ENCODE results near the gene ERGIC1.

Gene ERGIC1

DNA sequence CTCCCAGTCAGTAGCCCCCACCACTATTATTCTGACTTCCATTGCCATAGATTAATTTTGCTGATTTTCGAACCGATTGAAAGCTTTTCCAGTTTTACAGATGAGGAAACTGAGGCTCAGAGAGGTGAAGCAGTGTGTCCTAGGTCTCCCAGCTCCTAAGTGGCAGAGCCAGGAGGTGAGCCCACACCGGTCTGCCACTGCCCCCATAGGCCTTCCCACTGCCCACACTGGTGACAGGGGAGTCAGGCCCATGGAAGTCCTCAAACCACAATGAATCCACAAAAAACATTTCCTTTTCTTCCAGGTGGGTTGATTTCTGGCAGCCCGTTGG, 70.2 kb downstream of the ERGIC1 start:
- DNase-seq: no peak

DNA sequence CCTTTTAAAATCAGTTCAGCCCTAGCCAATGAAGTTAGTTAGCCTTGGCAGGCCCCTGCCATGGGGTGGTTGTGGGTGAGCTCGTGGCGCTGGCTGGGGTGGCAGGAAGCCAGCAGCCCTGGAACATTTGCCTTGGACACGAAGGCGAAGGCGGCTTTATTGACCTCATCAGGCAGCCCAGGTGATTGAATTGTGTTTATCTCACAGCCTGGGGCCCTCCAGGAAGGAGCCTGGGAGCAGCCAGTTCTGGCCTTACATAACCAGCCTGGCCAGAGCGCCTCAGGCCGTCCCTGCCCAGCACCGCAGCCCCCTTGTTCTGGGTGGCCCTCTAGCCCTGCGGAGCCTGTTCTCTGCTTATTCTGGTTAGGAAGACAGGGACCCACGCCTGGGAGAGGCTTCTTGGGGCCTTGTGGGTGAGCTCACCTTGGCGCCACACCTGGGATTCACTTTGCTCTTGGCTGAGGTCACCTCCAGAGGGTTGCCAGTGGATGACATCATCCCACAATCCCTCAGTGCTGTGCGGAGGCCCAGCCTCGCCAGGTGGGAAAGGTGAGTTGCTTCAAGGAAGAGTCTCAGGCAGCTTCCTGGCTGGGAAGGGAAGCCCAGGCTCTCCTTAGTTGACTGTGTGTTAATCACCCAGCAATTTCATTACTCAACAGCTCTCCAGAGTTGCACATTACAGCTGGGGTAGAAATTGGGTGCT, 70.7 kb downstream of the ERGIC1 start:
- DNase-seq: peak; percentile 99

DNA sequence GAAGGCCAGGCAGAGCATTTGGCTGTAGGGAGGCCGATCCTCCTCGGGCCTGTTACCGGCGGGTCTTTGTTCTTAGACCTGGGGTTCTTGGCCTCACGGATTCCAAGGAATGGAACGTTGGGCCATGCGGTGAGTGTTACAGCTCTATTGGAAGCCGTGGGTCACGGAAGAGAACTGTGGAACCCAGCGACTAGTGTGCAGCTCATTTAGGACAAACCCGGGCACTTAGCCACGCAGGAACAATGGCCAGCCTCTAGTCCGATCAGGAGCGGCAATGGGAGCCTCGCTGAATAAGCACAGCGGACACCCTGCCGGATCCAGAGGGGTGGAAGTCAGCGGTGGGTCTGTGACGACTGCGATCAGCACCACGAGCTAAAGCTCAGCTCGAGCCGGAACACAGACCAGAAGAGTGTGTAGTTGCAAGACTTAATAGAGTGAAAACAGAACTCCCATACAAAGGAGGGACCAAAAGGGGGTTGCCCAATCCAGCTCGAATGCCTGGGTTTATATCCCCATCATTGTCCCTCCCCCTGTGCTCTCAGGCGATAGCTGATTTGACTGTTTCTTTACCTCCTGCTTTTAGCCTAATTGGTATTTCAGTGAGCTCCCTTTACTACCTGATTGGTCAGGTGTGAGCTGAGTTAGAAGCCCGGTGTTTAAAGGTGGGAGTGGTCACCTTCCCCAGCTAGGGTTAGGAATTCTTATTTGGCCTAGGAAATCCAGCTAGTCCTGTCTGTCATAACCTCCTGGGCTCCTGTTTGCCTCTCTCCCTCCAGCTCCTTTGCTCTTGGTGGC, 71.5 kb downstream of the ERGIC1 start:
- no peak for DNase-seq

DNA sequence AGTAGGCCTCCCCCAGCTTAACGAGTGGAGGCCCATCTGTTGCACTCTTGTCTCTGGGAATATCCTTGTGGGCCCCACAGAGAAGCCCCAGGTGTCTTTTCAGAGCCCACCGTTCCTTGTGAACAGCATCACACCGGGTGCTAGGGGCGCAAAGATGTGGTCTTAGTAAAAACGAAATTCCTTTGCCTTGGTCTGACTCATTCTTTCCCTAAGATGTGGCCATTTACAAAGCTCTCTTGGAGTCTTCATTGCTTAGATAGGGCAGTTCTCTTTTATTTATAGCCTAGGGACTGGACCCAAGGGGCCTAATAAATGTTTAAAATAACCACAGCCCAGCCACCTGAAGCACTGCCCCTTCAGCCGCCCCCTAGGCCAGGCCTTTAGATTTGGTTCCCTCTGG, 72.4 kb downstream of the ERGIC1 start:
- DNase-seq: no peak

DNA sequence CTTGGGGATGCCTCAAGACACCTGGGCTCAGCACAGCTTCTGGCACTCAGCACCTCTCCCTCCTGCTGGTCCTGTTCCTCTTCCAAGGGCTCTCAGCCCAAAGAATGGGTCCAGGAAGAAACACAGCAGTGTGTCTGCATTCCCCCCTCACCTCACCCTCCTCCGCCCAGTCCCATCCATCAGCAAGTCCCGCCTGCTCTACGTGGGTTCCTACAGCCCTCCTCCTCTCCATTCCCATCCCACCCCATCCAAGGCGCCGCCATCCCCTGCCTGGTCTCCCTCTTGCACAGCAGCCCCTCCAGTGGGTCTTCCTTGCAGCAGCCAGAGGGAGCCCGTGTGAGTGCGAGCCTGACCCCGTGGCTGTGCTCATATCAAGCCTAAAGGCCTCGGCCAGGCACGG, 72.8 kb downstream of the ERGIC1 start:
- no peak for DNase-seq

DNA sequence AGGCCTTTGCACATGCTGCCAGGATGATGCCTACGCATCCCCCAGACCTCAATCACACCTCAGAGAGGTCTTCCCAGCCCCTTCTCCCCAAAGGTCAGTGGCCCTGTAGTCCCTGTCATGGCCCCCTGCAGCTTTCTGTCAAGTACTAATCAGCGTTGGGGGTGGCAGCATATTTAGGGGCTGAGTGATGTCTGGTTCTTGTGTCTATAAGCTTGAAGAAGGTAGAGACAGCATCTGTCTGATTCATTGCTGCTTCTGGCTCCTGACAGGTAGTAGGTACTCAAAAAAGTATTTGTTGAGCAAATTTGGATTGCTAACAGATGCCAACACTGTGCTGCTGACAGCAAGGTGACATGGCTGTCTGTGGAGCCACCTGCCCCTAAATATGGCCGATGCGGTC, 73.6 kb downstream of the ERGIC1 start:
- no peak for DNase-seq

DNA sequence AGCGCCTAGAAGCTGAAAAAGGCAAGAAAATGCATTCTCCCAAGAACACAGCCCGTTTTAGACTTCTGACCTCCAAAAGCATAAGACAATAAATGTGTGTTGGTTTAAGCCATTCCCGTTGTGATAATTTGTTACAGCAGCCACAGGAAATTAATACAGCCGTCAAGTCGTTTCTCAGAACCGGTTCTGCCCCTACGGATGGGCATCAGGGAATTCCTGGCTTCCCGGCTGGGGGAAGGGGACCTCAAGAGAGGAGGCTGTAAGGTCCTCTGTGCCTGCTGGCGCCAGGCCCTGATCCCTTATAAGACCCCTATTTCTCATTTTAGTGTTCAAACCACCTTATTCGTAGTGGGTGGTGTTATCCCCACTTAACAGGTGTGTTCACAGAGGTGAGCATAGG, 74.6 kb downstream of the ERGIC1 start:
- DNase-seq: no peak

DNA sequence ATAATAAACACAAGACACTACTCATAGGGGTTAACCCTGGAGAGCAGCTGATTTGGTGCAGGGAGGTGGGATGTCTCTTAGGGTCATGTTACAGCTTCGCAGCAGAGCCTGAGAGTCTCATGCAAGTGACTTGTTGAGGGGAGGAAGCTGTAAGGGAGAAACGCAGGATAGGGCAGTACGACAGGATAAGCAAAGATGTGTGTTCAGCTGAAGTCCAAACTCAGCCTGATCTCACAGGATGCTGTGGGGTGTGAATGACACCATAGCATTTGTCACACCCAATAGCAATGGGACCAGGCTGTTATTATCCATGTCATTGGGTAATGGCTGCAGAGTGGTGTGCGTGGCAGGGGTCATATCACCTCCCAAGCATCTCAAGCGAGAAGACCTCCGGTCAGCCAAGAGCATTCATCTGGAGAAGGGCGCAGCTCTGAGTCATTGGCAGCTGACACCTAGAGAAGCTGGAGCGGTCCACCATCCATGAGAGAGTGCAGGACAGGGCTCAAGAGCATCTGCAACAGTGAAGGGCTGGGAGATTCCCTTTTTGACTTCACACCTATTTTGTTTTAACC, 76.0 kb downstream of the ERGIC1 start:
- DNase-seq: no peak

DNA sequence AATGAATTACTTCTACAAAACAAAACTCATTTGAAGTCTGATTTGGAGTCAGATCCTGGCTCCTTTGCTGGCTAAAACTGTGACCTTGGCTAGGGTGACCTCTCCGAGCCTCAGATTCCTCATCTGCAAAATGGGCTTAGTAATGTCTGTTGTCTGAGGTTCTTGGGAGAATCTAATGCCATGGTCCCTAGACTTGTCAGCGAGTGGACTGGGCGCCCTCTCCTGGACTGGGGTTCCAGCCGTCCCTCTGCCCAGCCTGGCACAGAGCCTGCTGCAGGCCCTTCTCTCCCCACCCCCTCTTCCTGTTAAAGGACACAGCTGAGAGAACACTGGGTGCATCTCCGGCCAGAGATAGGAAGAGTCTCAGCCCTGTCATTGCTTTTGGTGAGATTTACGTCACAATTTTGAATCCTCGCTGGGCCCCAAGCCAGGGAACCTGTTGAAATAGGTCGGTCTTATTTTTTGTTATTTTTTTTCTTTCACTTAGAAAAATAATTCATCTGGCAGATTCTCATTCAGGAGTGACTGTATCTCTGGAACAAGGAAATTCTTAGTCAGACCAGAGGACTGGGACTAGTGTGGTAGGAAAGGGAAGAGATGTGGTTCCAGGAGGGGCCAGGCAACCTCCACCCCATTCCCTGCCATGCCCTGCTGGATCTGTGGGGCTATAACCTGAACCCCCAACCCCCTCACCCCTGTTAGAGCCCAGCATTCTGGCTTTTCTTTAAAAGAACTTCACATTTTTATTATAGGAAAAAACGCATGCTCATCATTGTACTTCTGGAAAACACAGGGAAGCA, 77.0 kb downstream of the ERGIC1 start:
- DNase-seq: peak; percentile 68

DNA sequence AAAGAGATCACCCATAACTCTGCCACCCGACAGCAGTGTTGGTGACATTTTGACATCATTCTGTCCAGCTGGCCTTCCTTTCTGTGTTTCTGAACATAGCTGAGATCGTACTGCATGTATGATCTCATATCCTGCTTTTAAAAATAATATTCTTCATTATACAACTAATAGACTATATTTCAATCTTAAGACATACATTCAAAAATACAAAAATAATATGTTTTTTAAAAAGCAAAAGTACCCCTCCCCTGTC, 77.5 kb downstream of the ERGIC1 start:
- no peak for DNase-seq

DNA sequence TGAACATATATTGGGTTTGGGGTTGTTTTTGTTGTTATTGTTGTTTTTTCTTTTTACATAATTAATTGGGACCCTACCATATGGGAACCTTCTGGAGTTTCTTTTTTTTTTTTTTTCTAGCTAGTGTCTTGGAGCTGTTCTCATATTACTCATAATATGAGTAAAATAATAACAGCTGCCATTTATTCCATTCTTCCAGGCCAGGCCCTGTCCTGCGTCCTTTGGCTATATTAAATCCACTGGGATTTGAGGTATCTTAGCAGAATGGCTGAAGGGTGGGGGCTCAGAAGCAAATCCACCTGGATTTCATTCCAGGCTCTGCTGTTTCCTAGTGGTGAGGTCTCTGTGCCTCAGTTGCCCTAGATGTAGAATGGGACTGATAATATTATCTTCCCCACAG, 77.9 kb downstream of the ERGIC1 start:
- DNase-seq: no peak

DNA sequence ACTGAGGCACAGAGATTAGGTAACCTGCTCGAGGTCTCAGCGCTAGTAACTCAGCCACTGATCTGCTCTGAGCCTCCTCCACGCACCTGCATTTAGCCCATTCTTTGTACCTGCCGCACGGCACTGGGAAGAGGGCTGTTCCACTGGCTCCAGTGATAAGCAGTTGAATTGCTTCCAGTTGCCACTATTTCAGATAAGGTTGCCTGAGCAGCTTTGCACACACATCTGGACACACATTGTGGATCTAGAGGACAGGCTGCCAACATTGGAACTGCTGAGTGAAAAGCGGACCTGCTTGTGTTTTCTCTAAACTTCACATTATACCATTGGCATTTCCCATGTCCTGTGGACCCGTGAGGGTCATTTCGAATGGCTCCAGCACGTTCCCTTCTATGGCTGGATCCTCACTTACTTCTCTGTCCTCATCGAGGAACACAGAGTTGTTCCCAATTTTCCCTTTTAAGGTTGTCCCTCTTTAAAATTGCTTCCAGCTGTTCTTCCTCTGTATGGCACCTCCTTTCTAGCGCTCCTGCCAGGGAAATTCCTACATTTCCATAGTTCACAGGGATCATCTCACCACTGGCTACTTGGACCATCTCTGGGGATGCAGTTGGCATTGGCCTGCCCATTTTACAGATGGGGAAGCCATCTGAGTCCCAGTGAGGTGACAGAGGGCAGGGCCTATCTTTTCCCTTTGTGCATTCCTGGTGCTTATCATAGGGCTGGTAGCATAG, 79.2 kb downstream of the ERGIC1 start:
- no peak for DNase-seq

DNA sequence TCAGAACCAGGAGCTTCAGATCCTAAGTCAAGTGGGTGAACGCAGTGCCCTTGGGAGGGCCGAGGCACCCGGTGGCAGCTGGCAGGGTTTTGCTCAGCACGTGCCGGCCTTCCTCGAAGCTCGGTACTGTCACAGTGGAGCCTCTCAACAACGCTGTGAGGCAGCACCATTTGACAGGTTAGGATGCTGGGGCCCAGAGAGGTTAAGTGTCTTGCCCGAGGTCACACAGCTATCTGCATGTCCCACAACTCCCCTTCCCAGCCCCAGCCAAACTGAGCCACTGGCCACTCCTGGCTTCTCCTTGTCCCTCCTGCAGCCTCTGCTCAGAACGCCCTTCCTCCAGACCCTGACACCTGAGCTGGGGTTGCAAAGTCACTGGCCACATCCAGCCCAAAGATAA, 81.5 kb downstream of the ERGIC1 start:
- no peak for DNase-seq

DNA sequence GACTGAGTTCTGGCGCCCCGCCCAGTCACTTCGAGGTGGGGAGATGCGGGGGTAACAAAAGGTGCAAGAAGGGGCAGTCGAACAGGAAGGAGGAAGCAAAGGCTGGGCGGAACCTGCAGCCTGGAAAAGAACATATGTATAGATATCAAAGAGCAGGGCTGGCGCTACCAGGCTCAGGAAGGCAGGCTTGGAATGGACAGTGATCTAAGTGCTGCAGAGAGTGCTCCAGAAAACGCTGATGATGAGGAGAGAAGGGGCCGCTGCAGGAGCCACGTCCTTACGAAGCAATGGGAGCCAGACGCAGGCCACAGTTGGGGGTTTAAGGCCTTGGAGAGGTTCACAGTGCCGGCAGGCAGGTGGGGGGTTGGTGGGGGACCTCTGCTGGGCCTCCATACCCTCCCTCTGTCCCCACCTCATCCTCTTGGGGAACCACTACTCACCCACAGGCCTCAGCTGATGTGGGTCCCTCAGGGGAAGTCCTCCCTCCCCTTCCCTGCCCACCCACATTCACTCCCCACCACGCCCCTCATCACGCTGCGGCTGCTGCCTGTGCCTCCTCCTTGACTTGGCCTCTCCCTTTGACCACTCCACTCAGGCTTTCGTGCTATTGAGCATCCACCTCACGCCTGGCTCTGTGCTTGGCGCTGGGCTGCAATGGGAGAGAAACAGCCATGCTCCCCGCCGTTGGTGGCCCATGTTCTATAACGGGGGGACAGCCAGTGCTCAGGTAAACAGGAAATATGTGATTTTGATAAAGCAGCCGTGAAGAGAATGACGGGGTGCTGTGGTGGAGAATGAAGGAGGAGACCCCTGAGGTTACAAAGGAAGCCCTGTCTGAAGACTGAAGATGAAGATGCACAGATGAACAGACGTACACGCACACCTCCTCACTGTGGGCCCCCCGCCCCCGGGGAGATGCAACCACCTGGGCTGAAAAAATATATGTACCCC, 84.6 kb downstream of the ERGIC1 start:
- DNase-seq: no peak

DNA sequence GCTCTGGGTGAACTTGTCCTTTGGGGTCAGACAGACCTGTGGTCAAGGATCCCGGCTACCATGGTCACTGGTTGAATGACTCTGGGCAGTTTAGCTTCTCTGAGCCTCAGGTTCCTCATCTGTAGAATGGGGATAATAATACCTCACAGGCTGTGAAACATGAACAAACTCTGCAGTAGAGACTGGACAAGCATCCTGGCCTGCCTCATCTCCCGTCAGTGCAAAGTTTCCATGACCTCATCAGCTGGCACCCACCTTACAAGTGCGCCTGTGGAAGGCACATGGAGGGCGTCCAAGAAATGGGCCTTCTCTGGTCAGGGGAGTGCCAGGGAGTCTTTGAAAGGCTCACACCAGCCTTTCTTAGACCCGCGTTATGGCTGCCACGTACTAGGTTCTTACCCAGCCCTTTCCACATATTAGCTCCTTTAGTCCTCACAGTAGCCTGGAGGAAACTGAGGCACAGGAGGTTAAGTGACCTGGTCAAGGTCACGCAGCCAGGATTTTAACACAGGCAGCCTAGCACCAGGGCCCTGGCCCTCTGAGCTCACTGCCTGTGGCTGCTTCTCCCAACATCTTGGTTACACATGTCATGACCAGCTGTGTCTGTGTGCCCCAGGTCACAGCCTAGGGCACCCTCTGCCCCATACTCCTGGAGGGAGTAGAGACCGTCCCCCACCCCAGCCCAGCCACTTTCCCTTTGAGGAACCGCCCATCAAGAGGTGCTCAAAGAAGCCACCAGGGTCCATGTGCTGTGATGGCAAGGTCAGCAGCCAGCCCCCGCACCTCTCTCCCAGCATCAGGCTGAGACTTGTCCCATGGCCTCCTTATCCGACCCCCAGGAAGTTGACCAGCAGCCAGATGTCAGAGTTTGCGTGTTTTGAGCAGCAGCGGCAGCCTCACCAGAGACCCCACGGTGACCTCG, 85.7 kb downstream of the ERGIC1 start:
- no peak for DNase-seq

DNA sequence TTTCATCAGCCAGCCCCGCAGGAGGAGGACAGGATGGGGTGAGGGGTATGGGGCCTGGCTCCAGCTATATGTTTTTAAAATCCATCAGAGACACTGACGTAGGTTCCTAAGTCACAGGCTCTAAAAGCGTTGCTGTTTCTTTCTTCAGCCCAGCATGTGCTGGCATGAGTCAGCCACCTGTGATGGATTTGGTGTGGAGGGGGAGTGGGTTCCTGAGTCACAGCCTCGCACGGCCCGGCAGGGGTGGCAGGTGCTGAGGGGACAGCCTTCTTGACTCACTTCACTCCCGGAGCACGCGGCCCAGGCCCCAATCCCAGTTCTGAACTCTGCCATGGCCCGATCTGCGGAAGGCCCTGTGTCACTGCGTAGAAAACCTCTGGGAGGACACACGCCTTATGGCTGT, 86.4 kb downstream of the ERGIC1 start:
- DNase-seq: no peak

DNA sequence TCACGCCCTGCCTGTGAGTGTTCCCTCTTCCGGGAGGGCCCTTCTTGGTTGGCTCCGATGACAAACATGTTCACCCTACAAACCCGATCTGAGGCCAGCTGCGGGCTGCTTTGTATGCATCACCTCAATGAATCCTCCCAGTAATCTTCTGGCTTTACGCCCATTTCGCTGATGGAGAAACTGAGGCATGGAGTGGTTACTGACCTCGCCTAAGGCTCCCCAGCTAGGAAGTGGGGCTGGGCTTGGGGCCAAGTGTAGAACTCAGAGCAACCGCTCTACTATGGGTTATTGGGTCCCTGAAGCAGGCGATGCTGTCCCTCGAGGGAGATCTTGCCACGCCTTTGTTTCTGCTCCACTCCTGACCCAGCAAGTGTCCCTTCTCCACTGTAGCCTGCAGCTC, 86.9 kb downstream of the ERGIC1 start:
- DNase-seq: no peak

DNA sequence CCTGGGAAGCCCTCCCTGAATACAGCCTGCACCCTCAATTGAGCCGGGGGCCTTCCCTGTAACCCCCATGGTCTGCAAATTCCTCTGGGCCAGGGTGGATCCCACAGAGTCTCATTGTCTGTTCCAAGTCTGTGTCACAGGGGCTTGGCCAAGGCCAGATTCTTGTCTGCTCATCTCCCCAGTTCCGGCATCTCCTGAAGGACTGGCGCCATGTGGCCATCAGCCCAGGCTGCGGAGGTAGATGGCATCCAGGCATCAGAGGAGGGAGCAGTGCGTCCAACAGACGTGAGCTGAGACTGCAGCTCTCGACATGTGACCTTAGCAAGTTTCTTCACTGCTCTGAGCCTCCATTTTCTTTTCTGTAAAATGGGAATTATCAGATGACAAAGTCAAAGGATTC, 87.9 kb downstream of the ERGIC1 start:
- no peak for DNase-seq

DNA sequence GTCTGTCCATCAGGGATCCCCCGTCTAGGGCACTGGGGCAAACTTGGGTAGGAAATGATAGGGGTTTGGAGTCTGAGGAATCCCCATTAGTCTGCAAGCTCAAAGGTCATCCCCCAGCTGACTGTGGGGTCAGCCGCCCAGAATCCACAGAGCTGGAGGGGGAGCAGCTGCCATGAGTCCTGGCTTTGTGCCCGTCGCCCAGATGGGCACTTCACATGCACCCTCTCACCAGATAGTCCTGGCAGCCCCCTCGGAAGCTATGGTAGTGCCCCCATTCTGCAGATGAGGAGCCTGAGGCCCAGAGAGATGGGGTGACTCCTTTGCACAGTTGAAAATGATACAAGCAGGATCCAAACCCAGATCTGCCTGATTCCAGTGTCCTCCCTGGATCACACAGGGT, 89.5 kb downstream of the ERGIC1 start:
- DNase-seq: no peak

DNA sequence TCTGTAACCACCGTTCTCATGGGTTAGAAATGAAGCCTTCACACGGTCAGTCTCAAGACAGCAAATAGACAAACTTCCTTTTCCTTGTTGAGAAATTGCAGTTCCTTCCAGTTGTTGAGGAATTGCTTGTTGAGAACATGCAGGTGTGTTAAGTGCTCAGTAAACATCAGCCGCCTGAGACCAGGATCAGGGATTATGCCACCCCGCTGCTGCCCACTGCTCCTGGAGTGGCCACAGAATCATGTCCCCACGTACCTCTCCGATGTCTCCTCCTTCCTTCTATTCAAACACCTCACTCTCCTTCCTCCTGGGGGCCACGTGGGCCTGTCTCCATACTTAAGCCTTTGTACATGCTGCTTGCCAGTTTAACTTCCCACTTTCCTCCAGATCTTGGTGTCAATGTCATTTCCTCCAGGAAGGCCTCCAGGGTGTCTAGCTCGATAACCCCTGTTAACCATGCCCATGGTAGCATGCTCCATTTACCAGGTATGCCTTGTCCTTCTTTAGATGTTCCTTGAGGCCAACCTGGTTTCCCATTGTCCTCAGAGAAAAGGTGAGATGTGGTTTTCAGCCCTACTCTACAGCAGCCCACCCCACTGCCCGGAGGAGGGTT, 91.4 kb downstream of the ERGIC1 start:
- DNase-seq: peak; percentile 75

Data from DMS53 (cell line).